ENCODE measurements around the gene EIF2D.

Gene EIF2D

DNA sequence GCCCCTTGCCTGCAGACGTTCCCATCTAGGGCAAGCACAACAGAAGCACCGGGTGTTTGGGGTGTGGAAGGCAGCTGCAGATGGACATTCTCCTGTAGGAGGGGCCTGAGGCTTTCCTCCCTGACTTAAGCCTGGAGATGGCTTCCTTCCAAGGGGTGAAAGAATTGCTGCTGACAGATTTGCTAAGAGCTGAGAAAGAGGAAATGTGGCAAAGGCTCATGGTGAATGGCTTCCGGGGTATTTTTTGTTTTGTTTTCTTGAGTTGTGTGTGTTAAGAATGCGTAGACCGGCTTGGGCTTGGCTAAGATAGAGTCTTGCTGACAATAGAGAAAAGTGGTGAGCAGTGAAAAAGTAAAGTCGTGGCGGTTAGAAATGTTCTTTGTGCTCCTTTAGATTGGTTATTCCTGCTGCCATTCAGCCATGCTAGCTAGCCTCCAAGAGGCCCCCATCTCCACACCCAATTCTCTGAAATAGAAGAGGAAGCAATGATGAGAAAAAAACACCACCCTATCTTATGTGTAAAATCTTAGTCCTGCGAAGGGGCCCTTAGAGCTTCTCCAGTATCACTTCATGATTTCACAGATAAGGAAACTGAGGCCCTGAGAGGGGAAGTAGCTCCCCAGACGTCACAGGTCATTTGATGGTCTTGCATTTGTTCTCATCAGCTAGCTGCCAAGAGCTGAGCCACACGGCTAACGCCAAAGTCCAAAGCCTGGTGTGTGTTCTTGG is 36.9 kb downstream of the EIF2D start:
- no peaks in the 10 kb centered on the region for H3K27me3 ChIP-seq (ENCODE audit: control insufficient read depth, insufficient read depth, low read length)
- H3K27ac ChIP-seq: peak overlapping the region; percentile 39
- H3K4me1 ChIP-seq: no peaks in the 10 kb centered on the region
- no peak overlapping the region for H3K9ac ChIP-seq
- peak overlapping the region; percentile 46 for H3K4me2 ChIP-seq (ENCODE audit: low read length)
- H2AFZ ChIP-seq: peak overlapping the region; percentile 23
- H3K9me3 ChIP-seq (ENCODE audit: control insufficient read depth, low read length): no peaks in the 10 kb centered on the region
- H3K4me3 ChIP-seq (ENCODE audit: low read depth, low read length): no peak overlapping the region
- no peak for TF ChIP-seq CTCF (IDR thresholded peaks at IDR 0.05)
- H3K79me2 ChIP-seq: no peaks in the 10 kb centered on the region
- no peaks in the 10 kb centered on the region for H3K36me3 ChIP-seq (ENCODE audit: control insufficient read depth, insufficient read depth, low read length)

GRCh38 chr1:206573762-206574161 is 38.5 kb downstream of the EIF2D start:
- Histone ChIP-seq H3K36me3 (ENCODE audit: control insufficient read depth, insufficient read depth, low read length) (no peaks in the 10 kb centered on the region), H3K9ac (no peak overlapping the region), H3K9me3 (ENCODE audit: control insufficient read depth, low read length) (no peaks in the 10 kb centered on the region), H3K27ac (no peak overlapping the region), H3K4me1 (no peaks in the 10 kb centered on the region), H2AFZ (no peak overlapping the region), H3K4me3 (ENCODE audit: low read depth, low read length) (no peak overlapping the region), H3K4me2 (ENCODE audit: low read length) (no peak overlapping the region), H3K27me3 (ENCODE audit: control insufficient read depth, insufficient read depth, low read length) (no peaks in the 10 kb centered on the region), H3K79me2 (no peaks in the 10 kb centered on the region)
- no peak for TF ChIP-seq CTCF (IDR thresholded peaks at IDR 0.05)

GRCh38 chr1:206573319-206573718 is 38.9 kb downstream of the EIF2D start:
- H3K27ac ChIP-seq: no peak overlapping the region
- H3K9me3 ChIP-seq (ENCODE audit: control insufficient read depth, low read length): no peaks in the 10 kb centered on the region
- H3K4me1 ChIP-seq: no peaks in the 10 kb centered on the region
- H3K36me3 ChIP-seq (ENCODE audit: control insufficient read depth, insufficient read depth, low read length): no peaks in the 10 kb centered on the region
- no peak overlapping the region for H2AFZ ChIP-seq
- no peaks in the 10 kb centered on the region for H3K79me2 ChIP-seq
- no peak for TF ChIP-seq CTCF (IDR thresholded peaks at IDR 0.05)
- no peak overlapping the region for H3K9ac ChIP-seq
- H3K4me3 ChIP-seq (ENCODE audit: low read depth, low read length): no peak overlapping the region
- H3K4me2 ChIP-seq (ENCODE audit: low read length): no peak overlapping the region
- H3K27me3 ChIP-seq (ENCODE audit: control insufficient read depth, insufficient read depth, low read length): no peaks in the 10 kb centered on the region

DNA sequence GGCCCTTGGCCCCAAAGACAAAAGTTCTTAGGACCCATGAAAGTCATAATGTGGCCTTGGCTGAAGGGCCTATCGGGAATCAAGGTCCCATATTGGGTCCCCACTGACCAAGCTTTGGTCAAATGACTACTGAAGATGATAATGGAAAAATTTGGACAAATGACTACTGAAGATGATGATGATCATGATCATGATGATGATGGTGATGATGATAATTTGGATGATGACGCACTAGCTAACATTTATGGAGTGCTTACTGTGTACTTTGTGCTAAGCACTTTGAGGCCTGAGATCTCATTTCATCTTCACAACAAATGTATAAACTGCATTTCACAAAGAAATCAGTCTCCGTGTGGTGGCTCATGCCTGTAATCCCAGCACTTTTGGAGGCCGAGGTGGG is 39.4 kb downstream of the EIF2D start:
- Histone ChIP-seq H3K79me2 (no peaks in the 10 kb centered on the region), H2AFZ (no peak overlapping the region), H3K36me3 (ENCODE audit: control insufficient read depth, insufficient read depth, low read length) (no peaks in the 10 kb centered on the region), H3K4me2 (ENCODE audit: low read length) (no peak overlapping the region), H3K4me1 (no peaks in the 10 kb centered on the region), H3K27me3 (ENCODE audit: control insufficient read depth, insufficient read depth, low read length) (no peaks in the 10 kb centered on the region), H3K4me3 (ENCODE audit: low read depth, low read length) (no peak overlapping the region), H3K9ac (no peak overlapping the region), H3K27ac (no peak overlapping the region), H3K9me3 (ENCODE audit: control insufficient read depth, low read length) (no peaks in the 10 kb centered on the region)
- no peak for TF ChIP-seq CTCF (IDR thresholded peaks at IDR 0.05)

- no peaks in the 10 kb centered on the region for H3K4me1 ChIP-seq
Measured at GRCh38 chr1:206570529-206570928, 41.7 kb downstream of the EIF2D start.

More at GRCh38 chr1:206570529-206570928, 41.7 kb downstream of the EIF2D start:
- Histone ChIP-seq H3K27me3 (ENCODE audit: control insufficient read depth, insufficient read depth, low read length) (no peaks in the 10 kb centered on the region), H3K79me2 (no peaks in the 10 kb centered on the region), H3K4me2 (ENCODE audit: low read length) (no peak overlapping the region), H3K27ac (no peak overlapping the region), H3K36me3 (ENCODE audit: control insufficient read depth, insufficient read depth, low read length) (no peaks in the 10 kb centered on the region), H3K9ac (no peak overlapping the region), H3K4me3 (ENCODE audit: low read depth, low read length) (no peak overlapping the region), H3K9me3 (ENCODE audit: control insufficient read depth, low read length) (no peaks in the 10 kb centered on the region), H2AFZ (no peak overlapping the region)
- no peak for TF ChIP-seq CTCF (IDR thresholded peaks at IDR 0.05)

All from parathyroid adenoma (tissue), 2 donors.